ENCODE data around the gene STMN3. TPM values are rescaled to one million over a fixed set of nuclear protein-coding genes. Genes with fewer than 3 reads are reported as not detected.

Gene STMN3
- total RNA-seq, 1 donor = 1.1 TPM

DNA sequence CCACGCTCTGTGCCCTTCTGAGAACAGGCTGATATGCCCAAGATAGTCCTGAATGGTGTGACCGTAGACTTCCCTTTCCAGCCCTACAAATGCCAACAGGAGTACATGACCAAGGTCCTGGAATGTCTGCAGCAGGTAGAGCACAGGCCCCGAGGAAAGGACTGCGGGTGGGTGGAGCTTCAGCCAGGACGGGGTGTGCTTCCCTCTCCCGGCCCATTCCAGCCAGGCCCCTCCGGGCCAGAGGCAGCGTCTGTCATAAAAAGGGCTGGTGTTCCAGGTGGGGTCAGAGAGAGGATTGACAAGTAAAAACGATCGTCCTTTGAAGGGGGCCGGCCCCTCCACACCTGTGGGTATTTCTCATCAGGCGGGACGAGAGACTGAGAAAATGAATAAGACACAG lies 6.1 kb upstream of the STMN3 start:
- peak; percentile 89 for DNase-seq (ENCODE audit: insufficient read length, low spot score, missing footprints)
- no peaks in the 10 kb centered on the region for H3K9me3 ChIP-seq (ENCODE audit: low read depth, low read length)
- peaks cover 14% of the 10 kb centered on the region for H3K4me1 ChIP-seq (ENCODE audit: insufficient read depth, low read length)
- peaks cover 42% of the 10 kb centered on the region for H3K79me2 ChIP-seq (ENCODE audit: insufficient read depth, low read length)
- H4K20me1 ChIP-seq (ENCODE audit: insufficient read depth, low read length) = no peaks in the 10 kb centered on the region
- H3K27ac ChIP-seq (ENCODE audit: low read depth, low read length) = peak overlapping the region; percentile 44
- H3K4me2 ChIP-seq (ENCODE audit: insufficient read depth, low read length) = peak overlapping the region; percentile 97
- H2AFZ ChIP-seq (ENCODE audit: low read length) = peak overlapping the region; percentile 99
- peaks cover 34% of the 10 kb centered on the region for H3K36me3 ChIP-seq (ENCODE audit: insufficient read depth, low read length)
- H3K27me3 ChIP-seq (ENCODE audit: insufficient read depth, low read length) = no peaks in the 10 kb centered on the region
- TF ChIP-seq, protein P1, sequence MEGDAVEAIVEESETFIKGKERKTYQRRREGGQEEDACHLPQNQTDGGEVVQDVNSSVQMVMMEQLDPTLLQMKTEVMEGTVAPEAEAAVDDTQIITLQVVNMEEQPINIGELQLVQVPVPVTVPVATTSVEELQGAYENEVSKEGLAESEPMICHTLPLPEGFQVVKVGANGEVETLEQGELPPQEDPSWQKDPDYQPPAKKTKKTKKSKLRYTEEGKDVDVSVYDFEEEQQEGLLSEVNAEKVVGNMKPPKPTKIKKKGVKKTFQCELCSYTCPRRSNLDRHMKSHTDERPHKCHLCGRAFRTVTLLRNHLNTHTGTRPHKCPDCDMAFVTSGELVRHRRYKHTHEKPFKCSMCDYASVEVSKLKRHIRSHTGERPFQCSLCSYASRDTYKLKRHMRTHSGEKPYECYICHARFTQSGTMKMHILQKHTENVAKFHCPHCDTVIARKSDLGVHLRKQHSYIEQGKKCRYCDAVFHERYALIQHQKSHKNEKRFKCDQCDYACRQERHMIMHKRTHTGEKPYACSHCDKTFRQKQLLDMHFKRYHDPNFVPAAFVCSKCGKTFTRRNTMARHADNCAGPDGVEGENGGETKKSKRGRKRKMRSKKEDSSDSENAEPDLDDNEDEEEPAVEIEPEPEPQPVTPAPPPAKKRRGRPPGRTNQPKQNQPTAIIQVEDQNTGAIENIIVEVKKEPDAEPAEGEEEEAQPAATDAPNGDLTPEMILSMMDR (IDR thresholded peaks at IDR 0.05; ENCODE audit: extremely low read depth, low read depth, low read length) = no peak
- H3K4me3 ChIP-seq (ENCODE audit: insufficient read depth, low read length) = peak overlapping the region; percentile 99

DNA sequence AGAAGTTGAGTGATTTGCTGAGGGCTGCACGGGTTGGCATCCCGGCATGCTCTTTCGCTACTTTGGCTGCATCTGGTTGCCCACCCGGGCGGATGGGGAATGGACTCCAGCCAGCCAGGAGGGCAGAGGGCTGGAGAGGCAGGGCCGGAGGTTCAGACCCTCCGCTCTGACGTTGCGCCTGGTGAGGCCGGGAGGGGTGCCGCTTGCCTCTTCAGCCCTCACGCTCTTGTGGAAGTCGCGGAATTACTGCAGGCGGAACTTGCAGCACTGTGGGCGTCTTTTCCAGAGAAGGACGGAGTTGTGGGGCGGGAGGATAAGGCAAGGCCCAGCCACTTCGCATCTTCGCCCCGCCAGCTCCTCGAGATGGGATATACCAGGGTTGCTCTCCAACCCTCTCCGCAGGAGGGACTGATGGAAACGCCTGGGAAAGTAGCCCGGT lies 5.5 kb upstream of the STMN3 start:
- Histone ChIP-seq H3K79me2 (ENCODE audit: insufficient read depth, low read length) (peaks cover 36% of the 10 kb centered on the region), H3K4me2 (ENCODE audit: insufficient read depth, low read length) (peak overlapping the region; percentile 97), H2AFZ (ENCODE audit: low read length) (peak overlapping the region; percentile 99), H3K9me3 (ENCODE audit: low read depth, low read length) (no peaks in the 10 kb centered on the region), H3K27me3 (ENCODE audit: insufficient read depth, low read length) (no peaks in the 10 kb centered on the region), H3K4me3 (ENCODE audit: insufficient read depth, low read length) (peak overlapping the region; percentile 99), H4K20me1 (ENCODE audit: insufficient read depth, low read length) (no peaks in the 10 kb centered on the region), H3K4me1 (ENCODE audit: insufficient read depth, low read length) (peaks cover 14% of the 10 kb centered on the region), H3K36me3 (ENCODE audit: insufficient read depth, low read length) (peaks cover 32% of the 10 kb centered on the region), H3K27ac (ENCODE audit: low read depth, low read length) (peak overlapping the region; percentile 44)
- TF ChIP-seq, protein P1 (IDR thresholded peaks at IDR 0.05; ENCODE audit: extremely low read depth, low read depth, low read length) = no peak
- peak; percentile 95 for DNase-seq (ENCODE audit: insufficient read length, low spot score, missing footprints)

DNA sequence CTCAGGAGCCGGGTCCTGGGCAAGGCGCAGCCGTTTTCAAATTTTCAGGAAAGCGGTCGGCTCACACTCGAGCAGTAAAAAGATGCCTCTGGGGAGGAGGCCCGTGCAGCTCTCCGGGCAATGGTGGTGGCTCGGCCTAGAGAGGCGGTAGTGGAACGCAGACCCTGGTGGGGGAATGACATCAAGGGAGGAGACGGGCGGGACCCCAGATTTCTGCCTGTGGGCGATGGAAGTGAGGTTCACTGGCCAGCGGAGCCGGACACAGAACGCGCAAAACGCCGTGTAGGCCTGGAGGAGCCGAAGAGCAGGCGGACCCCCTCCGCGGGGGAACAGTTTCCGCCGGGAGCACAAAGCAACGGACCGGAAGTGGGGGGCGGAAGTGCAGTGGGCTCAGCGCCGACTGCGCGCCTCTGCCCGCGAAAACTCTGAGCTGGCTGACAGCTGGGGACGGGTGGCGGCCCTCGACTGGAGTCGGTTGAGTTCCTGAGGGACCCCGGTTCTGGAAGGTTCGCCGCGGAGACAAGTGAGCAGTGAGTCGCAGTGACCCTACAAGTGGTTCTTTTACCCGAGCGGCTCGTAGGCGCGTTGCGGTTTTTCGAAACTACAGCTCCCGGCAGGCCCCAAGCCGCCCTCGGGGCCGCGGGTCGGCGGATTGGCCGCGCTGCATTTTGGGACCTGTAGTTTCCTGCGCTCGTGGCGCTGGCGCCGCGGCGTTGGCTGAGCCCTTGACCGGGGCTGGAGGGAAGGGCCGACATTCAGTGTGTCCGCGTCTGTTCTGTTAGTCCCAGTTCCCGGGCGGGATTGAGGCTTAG lies 4.9 kb upstream of the STMN3 start, which contains the start of gene RTEL1:
Gene RTEL1, plus strand, starts transcription at position 376 of the 812 bp plus-strand sequence. CDS start 1,091 bp downstream, outside the sequence.
- Histone ChIP-seq H2AFZ (ENCODE audit: low read length) (peak within 1 kb of the TSS; percentile 99), H3K27me3 (ENCODE audit: insufficient read depth, low read length) (no peaks in the 10 kb centered on the region), H3K27ac (ENCODE audit: low read depth, low read length) (peak within 1 kb of the TSS; percentile 44), H4K20me1 (ENCODE audit: insufficient read depth, low read length) (no peaks in the 10 kb centered on the region), H3K36me3 (ENCODE audit: insufficient read depth, low read length) (peaks cover 26% of the 10 kb centered on the region), H3K79me2 (ENCODE audit: insufficient read depth, low read length) (peaks cover 36% of the 10 kb centered on the region), H3K4me1 (ENCODE audit: insufficient read depth, low read length) (peaks cover 14% of the 10 kb centered on the region), H3K9me3 (ENCODE audit: low read depth, low read length) (no peaks in the 10 kb centered on the region), H3K4me3 (ENCODE audit: insufficient read depth, low read length) (peak within 1 kb of the TSS; percentile 99), H3K4me2 (ENCODE audit: insufficient read depth, low read length) (peak within 1 kb of the TSS; percentile 97)
- DNase-seq (ENCODE audit: insufficient read length, low spot score, missing footprints) = peak; percentile 100
- TF ChIP-seq, protein P1 (IDR thresholded peaks at IDR 0.05; ENCODE audit: extremely low read depth, low read depth, low read length) = no peak

DNA sequence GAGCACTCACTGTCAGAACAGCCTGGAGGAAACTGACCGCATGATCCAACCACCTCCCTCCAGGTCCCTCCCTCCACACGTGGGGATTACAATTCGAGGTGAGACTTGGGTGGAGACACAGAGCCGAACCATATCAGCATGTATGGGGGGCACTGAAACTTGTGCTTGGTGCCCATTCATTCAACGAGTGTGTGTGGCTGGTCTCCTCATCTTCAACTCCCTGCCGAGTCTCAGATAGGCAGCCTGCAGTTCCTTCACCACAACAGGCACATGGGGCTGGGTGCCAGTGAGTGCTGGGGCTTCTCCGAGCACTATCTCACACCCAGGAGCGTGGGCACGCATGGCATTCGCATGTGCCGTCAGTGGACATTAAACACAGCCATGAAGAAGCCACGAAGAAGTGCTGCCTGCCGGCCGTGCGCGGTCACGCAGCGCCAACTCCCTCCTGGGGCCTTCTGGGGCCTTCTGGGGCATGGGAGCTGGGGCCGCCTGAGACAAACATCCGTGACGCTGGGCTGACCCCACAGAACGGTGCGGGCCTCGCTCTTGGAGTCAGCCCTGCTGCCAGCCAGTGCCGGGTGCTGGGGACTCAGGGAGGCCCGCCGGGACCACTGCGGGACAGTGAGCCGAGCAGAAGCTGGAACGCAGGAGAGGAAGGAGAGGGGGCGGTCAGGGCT lies 4.2 kb upstream of the STMN3 start:
- Histone ChIP-seq H4K20me1 (ENCODE audit: insufficient read depth, low read length) (no peaks in the 10 kb centered on the region), H3K4me3 (ENCODE audit: insufficient read depth, low read length) (peak overlapping the region; percentile 99), H3K4me2 (ENCODE audit: insufficient read depth, low read length) (peak overlapping the region; percentile 97), H3K9me3 (ENCODE audit: low read depth, low read length) (no peaks in the 10 kb centered on the region), H3K36me3 (ENCODE audit: insufficient read depth, low read length) (peaks cover 19% of the 10 kb centered on the region), H3K4me1 (ENCODE audit: insufficient read depth, low read length) (peaks cover 14% of the 10 kb centered on the region), H3K27ac (ENCODE audit: low read depth, low read length) (peak overlapping the region; percentile 44), H3K27me3 (ENCODE audit: insufficient read depth, low read length) (peaks cover 1% of the 10 kb centered on the region), H2AFZ (ENCODE audit: low read length) (peak overlapping the region; percentile 99), H3K79me2 (ENCODE audit: insufficient read depth, low read length) (peaks cover 35% of the 10 kb centered on the region)
- TF ChIP-seq, protein P1 (IDR thresholded peaks at IDR 0.05; ENCODE audit: extremely low read depth, low read depth, low read length) = no peak
- peak; percentile 94 for DNase-seq (ENCODE audit: insufficient read length, low spot score, missing footprints)

Measured in osteoblast (primary cell).